HCT116 (cell line): Measurements from ENCODE around the gene ETHE1. TPM values are rescaled to one million over a fixed set of nuclear protein-coding genes. Genes with fewer than 3 reads are reported as not detected.

ENCODE experiments used
- ATAC-seq: fragments of 200-7000 bp; cut with Tn5 transposase; 2 replicates; pipeline ENCODE4 v1.9.1; 2020; ENCODE audit warnings: mild to moderate bottlenecking, moderate library complexity
- BruUV-seq: library from RNA; stranded (reverse); fragments of 400-500 nt; replicated peaks from 2 replicates; lab custom pipeline; 2021; lab: Mats Ljungman, UMichigan
- CTCF ChIA-PET: fragments of 300-600 bp; sonication (Branson Sonifier 250); formaldehyde crosslinking; loops from one replicate; lab custom pipeline; 2021; ENCODE audit warnings: antibody characterized with exemption; lab: Charles Lee
- POLR2A ChIA-PET: fragments of 300-600, 350-600 bp; sonication (Branson Sonifier 250); formaldehyde crosslinking; loops from one replicate; lab custom pipeline; 2021; ENCODE audit warnings: antibody characterized with exemption; lab: Charles Lee
- RAD21 ChIA-PET, 2 experiments: fragments of 300-600 bp; sonication (Branson Sonifier 250); formaldehyde crosslinking; loops; one replicate each; lab custom pipeline; 2023; ENCODE audit warnings: low total read pairs in 2 of 2; ENCODE audit not compliant: uncharacterized antibody in 2 of 2, unreplicated experiment in 2 of 2, low non-redundant PET in 1 of 2; lab: Charles Lee
- DNase-seq: peaks from one replicate; pipeline ENCODE4 v3.0.0-alpha.2; 2010; ENCODE audit warnings: low read depth, low spot score
- H2AFZ ChIP-seq: fragments of 200-600 bp; shearing (Covaris generic), sonication (generic); 2 replicates; pipeline ENCODE4 v1.6.1; 2017; ENCODE audit warnings: low read depth, mixed run types, mixed read lengths, antibody characterized with exemption, low read length; ENCODE audit not compliant: poor library complexity, severe bottlenecking
- H3K27ac ChIP-seq: 2 replicates; pipeline ENCODE4 v1.5.1; 2012; ENCODE audit warnings: low read depth, low read length
- H3K27me3 ChIP-seq: fragments of 200-600 bp; sonication (generic); 2 replicates; pipeline ENCODE4 v1.6.1; 2016; ENCODE audit warnings: mixed run types, low read length, mixed read lengths; ENCODE audit not compliant: insufficient read depth
- H3K36me3 ChIP-seq, 2 experiments: fragments of 200-500 bp in 1 of 2; fragments of 200-600 bp in 1 of 2; sonication (Bioruptor generic) in 1 of 2; sonication (generic) in 1 of 2; 2 replicates each; pipeline versions ENCODE4 v1.5.1 to v1.6.1; 2014 to 2016; ENCODE audit warnings: low read length in 2 of 2, inconsistent platforms in 1 of 2, mixed read lengths in 1 of 2, mixed run types in 1 of 2; ENCODE audit not compliant: insufficient read depth in 2 of 2, control insufficient read depth in 1 of 2
- H3K4me1 ChIP-seq, 2 experiments: fragments of 200-600 bp in 1 of 2; sonication (generic) in 1 of 2; 2 replicates each; pipeline versions ENCODE4 v1.5.1 to v1.6.1; 2012 to 2017; ENCODE audit warnings: low read length in 2 of 2, inconsistent platforms in 1 of 2, mild to moderate bottlenecking in 1 of 2, mixed read lengths in 1 of 2, mixed run types in 1 of 2, moderate library complexity in 1 of 2; ENCODE audit not compliant: insufficient read depth in 2 of 2, control insufficient read depth in 1 of 2
- H3K4me2 ChIP-seq: fragments of 200-600 bp; sonication (generic); 2 replicates; pipeline ENCODE4 v1.6.1; 2017; ENCODE audit warnings: mixed run types, low read length, mixed read lengths
- H3K4me3 ChIP-seq, 2 experiments: fragments of 200-600 bp in 1 of 2; sonication (generic) in 1 of 2; replicated peaks in 1 of 2; 2 replicates each; pipeline ENCODE4 v1.5.1; 2011 to 2016; ENCODE audit warnings: low read length in 2 of 2, control low read depth in 1 of 2, low read depth in 1 of 2, mild to moderate bottlenecking in 1 of 2, mixed read lengths in 1 of 2, mixed run types in 1 of 2
- H3K79me2 ChIP-seq: fragments of 200-600 bp; sonication (generic); 2 replicates; pipeline ENCODE4 v1.6.1; 2017; ENCODE audit warnings: mild to moderate bottlenecking, mixed run types, low read length, moderate library complexity, mixed read lengths; ENCODE audit not compliant: insufficient read depth
- H3K9ac ChIP-seq: fragments of 200-600 bp; sonication (generic); 2 replicates; pipeline ENCODE4 v1.6.1; 2016; ENCODE audit warnings: low read length, mixed read lengths
- H3K9me2 ChIP-seq: fragments of 200-600 bp; sonication (generic), shearing (Covaris generic); 2 replicates; pipeline ENCODE4 v1.6.1; 2017; ENCODE audit warnings: mixed run types, mild to moderate bottlenecking, moderate library complexity; ENCODE audit not compliant: insufficient read depth
- H3K9me3 ChIP-seq, 2 experiments: fragments of 200-500 bp in 1 of 2; fragments of 200-600 bp in 1 of 2; sonication (Bioruptor generic) in 1 of 2; sonication (generic) in 1 of 2; 2 replicates each; pipeline ENCODE4 v1.6.1; 2014 to 2017; ENCODE audit warnings: low read length in 2 of 2, mixed read lengths in 2 of 2, inconsistent platforms in 1 of 2, low read depth in 1 of 2, mild to moderate bottlenecking in 1 of 2, mixed run types in 1 of 2, moderate library complexity in 1 of 2; ENCODE audit not compliant: control insufficient read depth in 1 of 2, insufficient read depth in 1 of 2
- H4K20me1 ChIP-seq: fragments of 200-600 bp; sonication (generic), shearing (Covaris generic); 2 replicates; pipeline ENCODE4 v1.6.1; 2017; ENCODE audit warnings: mixed run types, mild to moderate bottlenecking, moderate library complexity; ENCODE audit not compliant: insufficient read depth
- CEBPB ChIP-seq: IDR thresholded peaks from 2 replicates; pipeline ENCODE4 v1.6.1; 2012; ENCODE audit warnings: low read depth
- ELF1 ChIP-seq: IDR thresholded peaks from 2 replicates; pipeline ENCODE4 v1.6.1; 2012; ENCODE audit warnings: low read depth, borderline replicate concordance
- EZH2 ChIP-seq: fragments of 200-600 bp; sonication (generic); IDR thresholded peaks from 2 replicates; pipeline ENCODE4 v1.6.1; 2017; ENCODE audit warnings: antibody characterized with exemption, mixed run types
- EZH2phosphoT487 ChIP-seq: fragments of 200-600 bp; IDR thresholded peaks from 2 replicates; pipeline ENCODE4 v1.6.1; 2018; ENCODE audit warnings: antibody characterized with exemption, borderline replicate concordance
- FOSL1 ChIP-seq: IDR thresholded peaks from 2 replicates; pipeline ENCODE4 v1.6.1; 2012; ENCODE audit warnings: low read depth
- JUND ChIP-seq: IDR thresholded peaks from 2 replicates; pipeline ENCODE4 v1.6.1; 2012
- POLR2A ChIP-seq: IDR thresholded peaks from 2 replicates; pipeline ENCODE4 v1.7.0; 2011; ENCODE audit warnings: borderline replicate concordance; ENCODE audit not compliant: insufficient read depth, insufficient read length; ENCODE audit errors: extremely low read depth
- POLR2AphosphoS5 ChIP-seq: IDR thresholded peaks from 2 replicates; pipeline ENCODE4 v1.6.1; 2011; ENCODE audit warnings: mild to moderate bottlenecking, low read depth, low read length, moderate library complexity
- SIN3A ChIP-seq: IDR thresholded peaks from 2 replicates; pipeline ENCODE4 v1.6.1; 2012; ENCODE audit warnings: low read depth
- TCF7L2 ChIP-seq: IDR thresholded peaks from 2 replicates; pipeline ENCODE4 v1.7.0; 2011; ENCODE audit warnings: borderline replicate concordance, inconsistent platforms; ENCODE audit not compliant: insufficient read depth, insufficient read length; ENCODE audit errors: extremely low read depth
- ZFX ChIP-seq: fragments of 450-650 bp; IDR thresholded peaks from 2 replicates; pipeline ENCODE4 v1.6.1; 2017
- ZNF274 ChIP-seq: fragments of 200-500 bp; sonication (Bioruptor generic); IDR thresholded peaks from 2 replicates; pipeline ENCODE4 v1.6.1; 2014; ENCODE audit warnings: mild to moderate bottlenecking, low read depth, low read length, inconsistent platforms
- intact Hi-C: fragments of 100-400 bp; cut with micrococcal nuclease; formaldehyde crosslinking; loops from 2 replicates; pipeline ENCODE4 v1.10.0; 2022
- total RNA-seq: library from RNA; stranded (reverse); gene quantifications from one replicate; pipeline ENCODE4 v1.2.1, GENCODE V29; 2021; ENCODE audit not compliant: unreplicated experiment
- TF ChIP-seq, protein P1 (sequence below): IDR thresholded peaks from 2 replicates; pipeline ENCODE4 v1.6.1; 2012
- TF ChIP-seq, protein P2 (sequence below): IDR thresholded peaks from 2 replicates; pipeline ENCODE4 v1.6.1; 2012
- TF ChIP-seq, protein P3 (sequence below): IDR thresholded peaks from 2 replicates; pipeline ENCODE4 v1.6.1; 2011; ENCODE audit warnings: mild to moderate bottlenecking, low read length, moderate library complexity; ENCODE audit not compliant: insufficient replicate concordance; ENCODE audit errors: extremely low read depth
- TF ChIP-seq, protein P4 (sequence below), 3 experiments: fragments of 200-600 bp in 1 of 3; sonication (generic) in 1 of 3; IDR thresholded peaks in 2 of 3; conservative IDR thresholded peaks in 1 of 3; 2 replicates each; pipeline ENCODE4 v1.5.1; 2012 to 2017; ENCODE audit warnings: low read depth in 2 of 3, low read length in 2 of 3, antibody characterized with exemption in 1 of 3, borderline replicate concordance in 1 of 3, control low read depth in 1 of 3, mild to moderate bottlenecking in 1 of 3, mixed read lengths in 1 of 3, mixed run types in 1 of 3, moderate library complexity in 1 of 3; ENCODE audit not compliant: insufficient read depth in 1 of 3

The ETHE1 gene
- total RNA-seq, 1 experiment from 2014 or later = 64.3 TPM

DNA sequence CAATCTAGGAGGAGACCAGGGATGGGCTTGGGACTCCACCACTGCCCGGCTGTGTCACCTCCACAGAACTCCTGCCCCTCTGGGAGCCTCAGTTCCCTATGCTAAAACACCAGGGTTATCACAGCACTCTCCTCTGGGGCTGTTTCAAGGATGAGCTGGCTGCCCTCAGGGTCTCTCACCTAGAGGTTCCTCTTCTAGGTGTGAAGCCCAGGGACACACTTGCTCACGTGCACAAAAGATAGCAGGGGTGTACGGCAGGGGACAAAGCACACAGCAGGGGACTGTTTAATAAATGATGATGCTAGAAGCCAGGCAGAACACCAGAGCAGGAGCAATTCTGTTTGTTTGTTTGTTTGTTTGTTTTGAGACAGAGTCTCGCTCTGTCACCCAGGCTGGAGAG is 44.8 kb downstream of the ETHE1 start:
- Histone ChIP-seq H3K27me3 (no peaks in the 10 kb centered on the region), H3K36me3 (no peaks in the 10 kb centered on the region), H3K4me1 (no peaks in the 10 kb centered on the region), H3K27ac (no peak overlapping the region), H3K9me3 (no peaks in the 10 kb centered on the region), H3K9me2 (no peaks in the 10 kb centered on the region), H4K20me1 (no peaks in the 10 kb centered on the region), H3K9ac (no peak overlapping the region), H3K4me3 (no peak overlapping the region), H2AFZ (no peak overlapping the region), H3K79me2 (no peaks in the 10 kb centered on the region), H3K4me2 (no peak overlapping the region)
- TF ChIP-seq SIN3A (no peak), TCF7L2 (no peak), ZNF274 (no peak), FOSL1 (no peak), CEBPB (no peak), EZH2 (no peak), ELF1 (no peak), POLR2A (no peak), EZH2phosphoT487 (no peak), ZFX (no peak), JUND (no peak)
- TF ChIP-seq, protein P1, sequence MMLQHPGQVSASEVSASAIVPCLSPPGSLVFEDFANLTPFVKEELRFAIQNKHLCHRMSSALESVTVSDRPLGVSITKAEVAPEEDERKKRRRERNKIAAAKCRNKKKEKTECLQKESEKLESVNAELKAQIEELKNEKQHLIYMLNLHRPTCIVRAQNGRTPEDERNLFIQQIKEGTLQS = no peak
- TF ChIP-seq, protein P2, sequence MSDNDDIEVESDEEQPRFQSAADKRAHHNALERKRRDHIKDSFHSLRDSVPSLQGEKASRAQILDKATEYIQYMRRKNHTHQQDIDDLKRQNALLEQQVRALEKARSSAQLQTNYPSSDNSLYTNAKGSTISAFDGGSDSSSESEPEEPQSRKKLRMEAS = no peak
- no TSS peak for BruUV-seq
- intact Hi-C loops = no loop called here
- ChIA-PET CTCF (no interaction called here), RAD21 (no interaction called here), POLR2A (no interaction called here)
- ATAC-seq (no peak), DNase-seq (no peak)

DNA sequence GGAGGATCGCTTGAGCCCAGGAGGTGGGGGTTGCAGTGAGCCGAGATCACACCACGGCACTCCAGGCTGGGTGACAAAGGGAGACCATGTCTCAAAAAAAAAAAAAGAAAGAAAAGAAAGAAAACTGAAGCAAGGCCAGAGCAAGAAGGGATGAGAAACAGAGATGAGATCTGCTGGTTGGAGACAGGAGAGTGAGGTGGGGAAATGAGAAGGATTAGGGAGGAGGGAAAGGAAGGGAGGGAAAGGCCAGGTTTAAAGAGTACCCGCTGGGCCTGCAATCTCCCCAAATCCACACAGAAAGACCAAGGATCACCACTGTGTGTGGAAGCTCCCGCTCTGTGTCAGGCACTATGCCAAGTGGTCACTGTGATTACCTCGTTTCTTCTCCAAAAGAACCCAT is 45.3 kb downstream of the ETHE1 start:
- peaks cover 0 to under 1% of the 10 kb centered on the region in 2 experiments; a peak in 2 of 4 replicates for H3K4me1 ChIP-seq
- H3K9me2 ChIP-seq = no peaks in the 10 kb centered on the region
- H3K27ac ChIP-seq = no peak overlapping the region
- no peak overlapping the region for H3K9ac ChIP-seq
- no peak for DNase-seq
- no peaks in the 10 kb centered on the region for H3K27me3 ChIP-seq
- no TSS peak for BruUV-seq
- H3K79me2 ChIP-seq = no peaks in the 10 kb centered on the region
- TF ChIP-seq, protein P3, sequence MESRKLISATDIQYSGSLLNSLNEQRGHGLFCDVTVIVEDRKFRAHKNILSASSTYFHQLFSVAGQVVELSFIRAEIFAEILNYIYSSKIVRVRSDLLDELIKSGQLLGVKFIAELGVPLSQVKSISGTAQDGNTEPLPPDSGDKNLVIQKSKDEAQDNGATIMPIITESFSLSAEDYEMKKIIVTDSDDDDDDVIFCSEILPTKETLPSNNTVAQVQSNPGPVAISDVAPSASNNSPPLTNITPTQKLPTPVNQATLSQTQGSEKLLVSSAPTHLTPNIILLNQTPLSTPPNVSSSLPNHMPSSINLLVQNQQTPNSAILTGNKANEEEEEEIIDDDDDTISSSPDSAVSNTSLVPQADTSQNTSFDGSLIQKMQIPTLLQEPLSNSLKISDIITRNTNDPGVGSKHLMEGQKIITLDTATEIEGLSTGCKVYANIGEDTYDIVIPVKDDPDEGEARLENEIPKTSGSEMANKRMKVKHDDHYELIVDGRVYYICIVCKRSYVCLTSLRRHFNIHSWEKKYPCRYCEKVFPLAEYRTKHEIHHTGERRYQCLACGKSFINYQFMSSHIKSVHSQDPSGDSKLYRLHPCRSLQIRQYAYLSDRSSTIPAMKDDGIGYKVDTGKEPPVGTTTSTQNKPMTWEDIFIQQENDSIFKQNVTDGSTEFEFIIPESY = no peak
- TF ChIP-seq TCF7L2 = no peak
- no peak for TF ChIP-seq ZFX
- TF ChIP-seq, protein P4, sequence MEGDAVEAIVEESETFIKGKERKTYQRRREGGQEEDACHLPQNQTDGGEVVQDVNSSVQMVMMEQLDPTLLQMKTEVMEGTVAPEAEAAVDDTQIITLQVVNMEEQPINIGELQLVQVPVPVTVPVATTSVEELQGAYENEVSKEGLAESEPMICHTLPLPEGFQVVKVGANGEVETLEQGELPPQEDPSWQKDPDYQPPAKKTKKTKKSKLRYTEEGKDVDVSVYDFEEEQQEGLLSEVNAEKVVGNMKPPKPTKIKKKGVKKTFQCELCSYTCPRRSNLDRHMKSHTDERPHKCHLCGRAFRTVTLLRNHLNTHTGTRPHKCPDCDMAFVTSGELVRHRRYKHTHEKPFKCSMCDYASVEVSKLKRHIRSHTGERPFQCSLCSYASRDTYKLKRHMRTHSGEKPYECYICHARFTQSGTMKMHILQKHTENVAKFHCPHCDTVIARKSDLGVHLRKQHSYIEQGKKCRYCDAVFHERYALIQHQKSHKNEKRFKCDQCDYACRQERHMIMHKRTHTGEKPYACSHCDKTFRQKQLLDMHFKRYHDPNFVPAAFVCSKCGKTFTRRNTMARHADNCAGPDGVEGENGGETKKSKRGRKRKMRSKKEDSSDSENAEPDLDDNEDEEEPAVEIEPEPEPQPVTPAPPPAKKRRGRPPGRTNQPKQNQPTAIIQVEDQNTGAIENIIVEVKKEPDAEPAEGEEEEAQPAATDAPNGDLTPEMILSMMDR (IDR thresholded peaks at IDR 0.05 in 2 of 3, conservative IDR thresholded peaks at IDR 0.05 in 1 of 3; ENCODE audit: borderline replicate concordance in 1 of 3, insufficient read depth in 1 of 3, low read depth in 2 of 3, low read length in 2 of 3) = no peak
- TF ChIP-seq POLR2AphosphoS5 = no peak
- TF ChIP-seq, protein P1 = no peak
- ATAC-seq = no peak
- H3K36me3 ChIP-seq = no peaks in the 10 kb centered on the region
- intact Hi-C loops = no loop called here
- no peak overlapping the region for H3K4me3 ChIP-seq
- ChIA-PET CTCF (no interaction called here), POLR2A (no interaction called here), RAD21 (no interaction called here)
- H3K9me3 ChIP-seq = no peaks in the 10 kb centered on the region
- H4K20me1 ChIP-seq = no peaks in the 10 kb centered on the region
- H2AFZ ChIP-seq = no peak overlapping the region
- no peak overlapping the region for H3K4me2 ChIP-seq
